Measurements from ENCODE around the gene HDAC9. TPM values are rescaled to one million over a fixed set of nuclear protein-coding genes. Genes with fewer than 3 reads are reported as not detected.

Gene HDAC9
- total RNA-seq, 2 donors from 2014 or later: 8.3 to 31.9 TPM

GRCh38 chr7:18936265-18936664, 440.7 kb downstream of the HDAC9 start:
- Histone ChIP-seq H3K4me3 (no peak overlapping the region), H3K27me3 (replicated peaks; ENCODE audit: insufficient read depth) (no peaks in the 10 kb centered on the region), H3K4me1 (replicated peaks) (no peaks in the 10 kb centered on the region), H3K36me3 (no peaks in the 10 kb centered on the region), H3K9me3 (no peaks in the 10 kb centered on the region), H3K27ac (no peak overlapping the region)
- TF ChIP-seq POLR2A (IDR thresholded peaks at IDR 0.05): no peak
- TF ChIP-seq POLR2AphosphoS5 (IDR thresholded peaks at IDR 0.05): no peak
- no peak for TF ChIP-seq CTCF (IDR thresholded peaks at IDR 0.05)
- intact Hi-C loops (cut with DNase I): no loop called here
- no peak for DNase-seq (ENCODE audit: low spot score)

- intact Hi-C loops (cut with DNase I): no loop called here
- Histone ChIP-seq H3K4me3 (no peak overlapping the region), H3K9me3 (no peaks in the 10 kb centered on the region), H3K36me3 (no peaks in the 10 kb centered on the region), H3K4me1 (replicated peaks) (no peaks in the 10 kb centered on the region), H3K27me3 (replicated peaks; ENCODE audit: insufficient read depth) (no peaks in the 10 kb centered on the region), H3K27ac (no peak overlapping the region)
- 81% methylated on average over 2 of the region's 2 CpGs for WGBS
- no peak for DNase-seq (ENCODE audit: low spot score)
- TF ChIP-seq POLR2A (IDR thresholded peaks at IDR 0.05): no peak
- TF ChIP-seq POLR2AphosphoS5 (IDR thresholded peaks at IDR 0.05): no peak
- no peak for TF ChIP-seq CTCF (IDR thresholded peaks at IDR 0.05)
Measured at GRCh38 chr7:18939771-18940592, 444.4 kb downstream of the HDAC9 start.

GRCh38 chr7:18940593-18941134, 445.1 kb downstream of the HDAC9 start:
- WGBS: 35% methylated on average over 2 of the region's 2 CpGs
- H3K4me1 ChIP-seq (replicated peaks): no peaks in the 10 kb centered on the region
- no peaks in the 10 kb centered on the region for H3K36me3 ChIP-seq
- no peak overlapping the region for H3K4me3 ChIP-seq
- TF ChIP-seq POLR2AphosphoS5 (IDR thresholded peaks at IDR 0.05) (no peak), POLR2A (IDR thresholded peaks at IDR 0.05) (no peak), CTCF (IDR thresholded peaks at IDR 0.05) (no peak)
- intact Hi-C loops (cut with DNase I): no loop called here
- H3K27ac ChIP-seq: no peak overlapping the region
- no peaks in the 10 kb centered on the region for H3K27me3 ChIP-seq (replicated peaks; ENCODE audit: insufficient read depth)
- no peaks in the 10 kb centered on the region for H3K9me3 ChIP-seq
- DNase-seq (ENCODE audit: low spot score): no peak

GRCh38 chr7:18941207-18941606, 445.7 kb downstream of the HDAC9 start:
- Histone ChIP-seq H3K4me3 (no peak overlapping the region), H3K36me3 (no peaks in the 10 kb centered on the region), H3K4me1 (replicated peaks) (no peaks in the 10 kb centered on the region), H3K9me3 (no peaks in the 10 kb centered on the region), H3K27me3 (replicated peaks; ENCODE audit: insufficient read depth) (no peaks in the 10 kb centered on the region), H3K27ac (no peak overlapping the region)
- intact Hi-C loops (cut with DNase I): no loop called here
- no peak for TF ChIP-seq CTCF (IDR thresholded peaks at IDR 0.05)
- no peak for TF ChIP-seq POLR2A (IDR thresholded peaks at IDR 0.05)
- WGBS: 40% methylated on average over 2 of the region's 2 CpGs
- no peak for DNase-seq (ENCODE audit: low spot score)

- intact Hi-C loops (cut with DNase I): no loop called here
- Histone ChIP-seq H3K9me3 (no peaks in the 10 kb centered on the region), H3K27me3 (replicated peaks; ENCODE audit: insufficient read depth) (no peaks in the 10 kb centered on the region), H3K27ac (no peak overlapping the region), H3K4me1 (replicated peaks) (no peaks in the 10 kb centered on the region), H3K36me3 (no peaks in the 10 kb centered on the region), H3K4me3 (no peak overlapping the region)
- no peak for TF ChIP-seq CTCF (IDR thresholded peaks at IDR 0.05)
- TF ChIP-seq POLR2AphosphoS5 (IDR thresholded peaks at IDR 0.05): no peak
- TF ChIP-seq POLR2A (IDR thresholded peaks at IDR 0.05): no peak
- no peak for DNase-seq (ENCODE audit: low spot score)
- 58% methylated on average over 1 of the region's 1 CpG for WGBS
Measured at GRCh38 chr7:18948521-18948920, 453.0 kb downstream of the HDAC9 start.

Data from prostate gland (tissue), 2 donors.